Mammary epithelial cell (primary cell): ENCODE data around the gene GRIP1.

Source experiments
- EZH2 ChIP-seq: IDR thresholded peaks from 2 replicates; pipeline ENCODE4 v1.6.1; 2012; ENCODE audit warnings: low read length, inconsistent platforms, borderline replicate concordance
- TF ChIP-seq, protein P1 (sequence below), 2 donors: IDR thresholded peaks in 1 of 2; conservative IDR thresholded peaks in 1 of 2; 2 replicates each; pipeline ENCODE4 v1.5.1; 2011 to 2012; ENCODE audit warnings: inconsistent platforms in 2 of 2, low read length in 2 of 2, mild to moderate bottlenecking in 2 of 2, control low read depth in 1 of 2, low read depth in 1 of 2; ENCODE audit not compliant: insufficient read depth in 1 of 2; ENCODE audit errors: extremely low read depth in 1 of 2

DNA sequence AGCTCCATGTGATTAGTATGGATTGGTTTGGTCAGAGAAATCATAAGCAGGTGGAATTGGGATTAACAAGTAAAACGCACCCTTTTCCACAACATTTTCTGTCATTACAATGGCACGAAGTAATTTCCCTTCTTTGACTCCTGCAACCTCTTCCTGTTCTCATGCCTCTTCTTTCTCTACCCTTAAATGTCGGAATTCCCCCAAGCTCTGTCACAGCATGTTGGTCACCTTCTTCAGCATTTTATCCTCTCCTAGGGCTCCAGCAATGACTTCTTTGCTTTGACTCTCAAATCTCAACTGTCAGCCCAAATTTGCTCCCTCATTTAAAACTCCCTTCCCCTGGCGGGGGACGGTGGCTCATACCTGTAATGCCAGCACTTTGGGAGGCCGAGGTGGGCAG is 5.3 kb upstream of the GRIP1 start:
- no peak for TF ChIP-seq EZH2
- TF ChIP-seq, protein P1, sequence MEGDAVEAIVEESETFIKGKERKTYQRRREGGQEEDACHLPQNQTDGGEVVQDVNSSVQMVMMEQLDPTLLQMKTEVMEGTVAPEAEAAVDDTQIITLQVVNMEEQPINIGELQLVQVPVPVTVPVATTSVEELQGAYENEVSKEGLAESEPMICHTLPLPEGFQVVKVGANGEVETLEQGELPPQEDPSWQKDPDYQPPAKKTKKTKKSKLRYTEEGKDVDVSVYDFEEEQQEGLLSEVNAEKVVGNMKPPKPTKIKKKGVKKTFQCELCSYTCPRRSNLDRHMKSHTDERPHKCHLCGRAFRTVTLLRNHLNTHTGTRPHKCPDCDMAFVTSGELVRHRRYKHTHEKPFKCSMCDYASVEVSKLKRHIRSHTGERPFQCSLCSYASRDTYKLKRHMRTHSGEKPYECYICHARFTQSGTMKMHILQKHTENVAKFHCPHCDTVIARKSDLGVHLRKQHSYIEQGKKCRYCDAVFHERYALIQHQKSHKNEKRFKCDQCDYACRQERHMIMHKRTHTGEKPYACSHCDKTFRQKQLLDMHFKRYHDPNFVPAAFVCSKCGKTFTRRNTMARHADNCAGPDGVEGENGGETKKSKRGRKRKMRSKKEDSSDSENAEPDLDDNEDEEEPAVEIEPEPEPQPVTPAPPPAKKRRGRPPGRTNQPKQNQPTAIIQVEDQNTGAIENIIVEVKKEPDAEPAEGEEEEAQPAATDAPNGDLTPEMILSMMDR (conservative IDR thresholded peaks at IDR 0.05 in 1 of 2, IDR thresholded peaks at IDR 0.05 in 1 of 2; ENCODE audit: extremely low read depth in 1 of 2, insufficient read depth in 1 of 2, low read depth in 1 of 2, low read length in 2 of 2): no peak
